A549 (cell line): ENCODE data around the gene HOXC11. TPM values are rescaled to one million over a fixed set of nuclear protein-coding genes. Genes with fewer than 3 reads are reported as not detected.

ENCODE experiments used
- ATAC-seq, 2 experiments: fragments of 200-7000 bp in 1 of 2; fragments of >200 bp in 1 of 2; cut with Nextera tagmentation in 1 of 2; cut with Tn5 transposase in 1 of 2; 3 replicates each; pipeline versions ENCODE4 v1.8.0 to v1.9.1; 2018 to 2020; ENCODE audit warnings: mild to moderate bottlenecking in 1 of 2, moderate library complexity in 1 of 2
- CTCF ChIA-PET: fragments of 300-600 bp; sonication (Branson Sonifier 250); formaldehyde crosslinking; extraction: SDS; loops from one replicate; lab custom pipeline; 2021; ENCODE audit warnings: antibody characterized with exemption, inconsistent platforms; lab: Yijun Ruan, JAX
- POLR2A ChIA-PET: fragments of 350-600 bp; formaldehyde crosslinking; extraction: SDS; loops from one replicate; lab custom pipeline; 2021; ENCODE audit warnings: antibody characterized with exemption, inconsistent platforms; lab: Yijun Ruan, JAX
- DNase-seq, 2 experiments: peaks; one replicate each; pipeline versions ENCODE4 v3.0.0 to v3.0.0-alpha.2; 2011 to 2016; ENCODE audit warnings: low read depth in 1 of 2, low spot score in 1 of 2
- FAIRE-seq: peaks from 2 replicates; lab custom pipeline; 2011; peaks lifted over from hg19 to GRCh38; lab: Jason Lieb, UNC
- H3K27ac ChIP-seq, 2 experiments: fragments of >200 bp; sonication (Bioruptor Twin); formaldehyde crosslinking; 3 replicates each; pipeline ENCODE4 v1.5.1; 2016 to 2017
- H3K4me1 ChIP-seq: fragments of >200 bp; sonication (Bioruptor Twin); formaldehyde crosslinking; 3 replicates; pipeline ENCODE4 v1.6.1; 2016
- H3K4me2 ChIP-seq: fragments of >200 bp; sonication (Bioruptor Twin); formaldehyde crosslinking; 3 replicates; pipeline ENCODE4 v1.6.1; 2016
- H3K4me3 ChIP-seq: fragments of >200 bp; sonication (Bioruptor Twin); formaldehyde crosslinking; 3 replicates; pipeline ENCODE4 v1.5.1; 2016
- H3K9me3 ChIP-seq: fragments of >200 bp; sonication (Bioruptor Twin); formaldehyde crosslinking; 3 replicates; pipeline ENCODE4 v1.6.1; 2016
- BHLHE40 ChIP-seq: IDR thresholded peaks from 2 replicates; pipeline ENCODE4 v1.6.1; 2012; ENCODE audit warnings: low read depth, low read length, inconsistent platforms
- CBX2 ChIP-seq: fragments of 200-600 bp; sonication (generic); IDR thresholded peaks from 2 replicates; pipeline ENCODE4 v1.6.1; 2016; ENCODE audit warnings: low read depth, mild to moderate bottlenecking, borderline replicate concordance
- CHD4 ChIP-seq: fragments of 200-600 bp; sonication (generic); IDR thresholded peaks from 2 replicates; pipeline ENCODE4 v1.6.1; 2016; ENCODE audit warnings: antibody characterized with exemption, mild to moderate bottlenecking, borderline replicate concordance
- E2F6 ChIP-seq: IDR thresholded peaks from 2 replicates; pipeline ENCODE4 v1.6.1; 2012; ENCODE audit warnings: low read depth, borderline replicate concordance
- EHMT2 ChIP-seq: fragments of 200-600 bp; sonication (generic); IDR thresholded peaks from 2 replicates; pipeline ENCODE4 v1.6.1; 2016; ENCODE audit warnings: antibody characterized with exemption, low read depth, mild to moderate bottlenecking, moderate library complexity
- FOSL2 ChIP-seq, 2 experiments: fragments of 450-650 bp in 1 of 2; fragments of >200 bp in 1 of 2; sonication (Bioruptor Twin) in 1 of 2; formaldehyde crosslinking; IDR thresholded peaks; 2 replicates each; pipeline versions ENCODE4 v1.5.0 to v1.6.1; 2016 to 2020; ENCODE audit warnings: mild to moderate bottlenecking in 1 of 2, moderate library complexity in 1 of 2
- GATA3 ChIP-seq: IDR thresholded peaks from 2 replicates; pipeline ENCODE4 v1.6.1; 2012; ENCODE audit warnings: borderline replicate concordance
- HDAC2 ChIP-seq: fragments of 200-600 bp; sonication (generic); IDR thresholded peaks from 2 replicates; pipeline ENCODE4 v1.6.1; 2016
- HMGXB4 ChIP-seq: fragments of 250-450 bp; sonication (Bioruptor Pico); IDR thresholded peaks from 2 replicates; pipeline ENCODE4 v1.5.0; 2021; ENCODE audit warnings: mild to moderate bottlenecking, moderate library complexity, borderline replicate concordance
- HOXA7 ChIP-seq: fragments of 250-450 bp; sonication (Bioruptor Pico); IDR thresholded peaks from 2 replicates; pipeline ENCODE4 v1.5.0; 2020; ENCODE audit warnings: mild to moderate bottlenecking, moderate library complexity
- HOXB13 ChIP-seq: fragments of 250-450 bp; sonication (Bioruptor Pico); IDR thresholded peaks from 2 replicates; pipeline ENCODE4 v1.5.0; 2020; ENCODE audit warnings: low read depth, mild to moderate bottlenecking, moderate library complexity
- HOXB5 ChIP-seq: fragments of 250-450 bp; sonication (Bioruptor Pico); IDR thresholded peaks from 2 replicates; pipeline ENCODE4 v1.5.0; 2020; ENCODE audit warnings: mild to moderate bottlenecking, moderate library complexity
- JUN ChIP-seq, 2 experiments: fragments of >200 bp; sonication (Bioruptor Twin); formaldehyde crosslinking; IDR thresholded peaks; 2 replicates in 1 of 2; 3 replicates in 1 of 2; pipeline ENCODE4 v1.6.1; 2016 to 2017
- KDM1A ChIP-seq: fragments of 200-600 bp; sonication (generic); IDR thresholded peaks from 2 replicates; pipeline ENCODE4 v1.6.1; 2016; ENCODE audit warnings: low read depth, mild to moderate bottlenecking
- KDM5A ChIP-seq: fragments of 200-600 bp; sonication (generic); IDR thresholded peaks from 2 replicates; pipeline ENCODE4 v1.6.1; 2016; ENCODE audit warnings: antibody characterized with exemption, mild to moderate bottlenecking
- NR3C1 ChIP-seq: fragments of >200 bp; sonication (Bioruptor Twin); formaldehyde crosslinking; IDR thresholded peaks from 3 replicates; pipeline ENCODE4 v1.6.1; 2017
- PHF8 ChIP-seq: fragments of 200-600 bp; sonication (generic); IDR thresholded peaks from 2 replicates; pipeline ENCODE4 v1.6.1; 2016; ENCODE audit warnings: low read depth, mild to moderate bottlenecking, antibody characterized with exemption, moderate library complexity, borderline replicate concordance
- RAD21 ChIP-seq, 2 experiments: fragments of >200 bp in 1 of 2; sonication (Bioruptor Twin) in 1 of 2; formaldehyde crosslinking in 1 of 2; IDR thresholded peaks in 1 of 2; conservative IDR thresholded peaks in 1 of 2; 2 replicates in 1 of 2; 3 replicates in 1 of 2; pipeline ENCODE4 v1.6.1; 2012 to 2018; ENCODE audit warnings: inconsistent platforms in 1 of 2
- RARB ChIP-seq: fragments of 250-450 bp; sonication (Bioruptor Pico); IDR thresholded peaks from 2 replicates; pipeline ENCODE4 v1.8.0; 2021; ENCODE audit warnings: mild to moderate bottlenecking, moderate library complexity
- RFX5 ChIP-seq: fragments of 450-650 bp; IDR thresholded peaks from 2 replicates; pipeline ENCODE4 v1.7.1; 2014; ENCODE audit warnings: antibody characterized with exemption, mild to moderate bottlenecking, moderate library complexity
- TP53 ChIP-seq: fragments of 250-450 bp; sonication (Bioruptor Pico); IDR thresholded peaks from 2 replicates; pipeline ENCODE4 v1.5.0; 2021; ENCODE audit warnings: mild to moderate bottlenecking, moderate library complexity
- ZC3H11A ChIP-seq: fragments of 450-650 bp; IDR thresholded peaks from 2 replicates; pipeline ENCODE4 v1.6.1; 2014; ENCODE audit warnings: antibody characterized with exemption, mild to moderate bottlenecking
- WGBS: methylation state at CpG from one replicate; pipeline ENCODE4 v1.1.6; 2017; ENCODE audit errors: missing lambda C conversion rate; 5-methylcytosine and 5-hydroxymethylcytosine counted together
- polyA plus RNA-seq, 4 experiments: library from polyadenylated mRNA; depleted of rRNA in 3 of 4; stranded (reverse); fragments of >200 nt; fragmentation: RNase III in 1 of 4; extraction: RNeasy Plus Mini Kit Qiagen cat#74134 plus additional on column Dnase treatment in 1 of 4; gene quantifications; 2 replicates in 3 of 4; 3 replicates in 1 of 4; pipeline ENCODE4 v1.2.3, GENCODE V29; 2011 to 2017
- TF ChIP-seq, protein P1 (sequence below): fragments of 200-600 bp; sonication (generic); IDR thresholded peaks from 2 replicates; pipeline ENCODE4 v1.6.1; 2016; ENCODE audit warnings: antibody characterized with exemption, mild to moderate bottlenecking, moderate library complexity
- TF ChIP-seq, protein P2 (sequence below): fragments of 150-350 bp; IDR thresholded peaks from 2 replicates; pipeline ENCODE4 v1.6.1; 2014; ENCODE audit warnings: low read depth, mild to moderate bottlenecking, low read length

Gene HOXC11
- polyA plus RNA-seq, 2 of the 4 experiments (the other 2 are of a cell fraction) = 0.45 to 0.58 TPM

DNA sequence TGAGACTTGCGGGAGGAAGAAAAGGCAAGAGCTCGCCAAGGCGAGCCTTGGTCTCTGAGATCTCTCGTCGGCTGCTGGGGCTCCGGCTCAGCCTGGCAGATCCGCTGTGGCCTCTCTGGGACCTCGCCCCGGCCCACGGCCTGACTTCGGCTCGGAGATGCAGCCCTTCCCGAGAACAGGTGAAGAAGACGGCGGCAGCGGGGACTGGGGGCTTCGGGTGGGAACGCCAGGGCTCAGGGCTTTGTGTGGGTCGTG is 21.0 kb downstream of the HOXC11 start:
- DNase-seq (no peak), FAIRE-seq (no peak), ATAC-seq (no peak)
- no peak overlapping the region for H3K4me3 ChIP-seq
- no peak overlapping the region for H3K4me2 ChIP-seq
- no peak overlapping the region for H3K27ac ChIP-seq
- peaks cover 19% of the 10 kb centered on the region for H3K4me1 ChIP-seq
- WGBS = 87% methylated on average over 19 of the region's 19 CpGs
- H3K9me3 ChIP-seq = no peaks in the 10 kb centered on the region
- TF ChIP-seq HOXB13 (CRISPR knock-in tag) (no peak), CBX2 (no peak), KDM1A (no peak), PHF8 (no peak), FOSL2 (IDR thresholded peaks at IDR 0.05) (no peak), FOSL2 (CRISPR knock-in tag; IDR thresholded peaks at IDR 0.05) (no peak), RARB (CRISPR knock-in tag) (no peak), HOXA7 (CRISPR knock-in tag) (no peak), HDAC2 (no peak), RFX5 (no peak), ZC3H11A (no peak), TP53 (CRISPR knock-in tag) (no peak), GATA3 (no peak), HMGXB4 (CRISPR knock-in tag) (no peak), RAD21 (conservative IDR thresholded peaks at IDR 0.05 in 1 of 2, IDR thresholded peaks at IDR 0.05 in 1 of 2) (no peak), CHD4 (no peak), E2F6 (no peak)
- TF ChIP-seq, protein P1, sequence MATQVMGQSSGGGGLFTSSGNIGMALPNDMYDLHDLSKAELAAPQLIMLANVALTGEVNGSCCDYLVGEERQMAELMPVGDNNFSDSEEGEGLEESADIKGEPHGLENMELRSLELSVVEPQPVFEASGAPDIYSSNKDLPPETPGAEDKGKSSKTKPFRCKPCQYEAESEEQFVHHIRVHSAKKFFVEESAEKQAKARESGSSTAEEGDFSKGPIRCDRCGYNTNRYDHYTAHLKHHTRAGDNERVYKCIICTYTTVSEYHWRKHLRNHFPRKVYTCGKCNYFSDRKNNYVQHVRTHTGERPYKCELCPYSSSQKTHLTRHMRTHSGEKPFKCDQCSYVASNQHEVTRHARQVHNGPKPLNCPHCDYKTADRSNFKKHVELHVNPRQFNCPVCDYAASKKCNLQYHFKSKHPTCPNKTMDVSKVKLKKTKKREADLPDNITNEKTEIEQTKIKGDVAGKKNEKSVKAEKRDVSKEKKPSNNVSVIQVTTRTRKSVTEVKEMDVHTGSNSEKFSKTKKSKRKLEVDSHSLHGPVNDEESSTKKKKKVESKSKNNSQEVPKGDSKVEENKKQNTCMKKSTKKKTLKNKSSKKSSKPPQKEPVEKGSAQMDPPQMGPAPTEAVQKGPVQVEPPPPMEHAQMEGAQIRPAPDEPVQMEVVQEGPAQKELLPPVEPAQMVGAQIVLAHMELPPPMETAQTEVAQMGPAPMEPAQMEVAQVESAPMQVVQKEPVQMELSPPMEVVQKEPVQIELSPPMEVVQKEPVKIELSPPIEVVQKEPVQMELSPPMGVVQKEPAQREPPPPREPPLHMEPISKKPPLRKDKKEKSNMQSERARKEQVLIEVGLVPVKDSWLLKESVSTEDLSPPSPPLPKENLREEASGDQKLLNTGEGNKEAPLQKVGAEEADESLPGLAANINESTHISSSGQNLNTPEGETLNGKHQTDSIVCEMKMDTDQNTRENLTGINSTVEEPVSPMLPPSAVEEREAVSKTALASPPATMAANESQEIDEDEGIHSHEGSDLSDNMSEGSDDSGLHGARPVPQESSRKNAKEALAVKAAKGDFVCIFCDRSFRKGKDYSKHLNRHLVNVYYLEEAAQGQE = no peak
- ChIA-PET CTCF (interaction anchor here (1.0 to 28.7 kb wide), 7 partner anchors 9 to 250 kb away, joined by 3 to 1074 read pairs (median 6); partner anchors contain the start of genes HOXC10, HOXC8 and SMUG1), POLR2A (no interaction called here)

DNA sequence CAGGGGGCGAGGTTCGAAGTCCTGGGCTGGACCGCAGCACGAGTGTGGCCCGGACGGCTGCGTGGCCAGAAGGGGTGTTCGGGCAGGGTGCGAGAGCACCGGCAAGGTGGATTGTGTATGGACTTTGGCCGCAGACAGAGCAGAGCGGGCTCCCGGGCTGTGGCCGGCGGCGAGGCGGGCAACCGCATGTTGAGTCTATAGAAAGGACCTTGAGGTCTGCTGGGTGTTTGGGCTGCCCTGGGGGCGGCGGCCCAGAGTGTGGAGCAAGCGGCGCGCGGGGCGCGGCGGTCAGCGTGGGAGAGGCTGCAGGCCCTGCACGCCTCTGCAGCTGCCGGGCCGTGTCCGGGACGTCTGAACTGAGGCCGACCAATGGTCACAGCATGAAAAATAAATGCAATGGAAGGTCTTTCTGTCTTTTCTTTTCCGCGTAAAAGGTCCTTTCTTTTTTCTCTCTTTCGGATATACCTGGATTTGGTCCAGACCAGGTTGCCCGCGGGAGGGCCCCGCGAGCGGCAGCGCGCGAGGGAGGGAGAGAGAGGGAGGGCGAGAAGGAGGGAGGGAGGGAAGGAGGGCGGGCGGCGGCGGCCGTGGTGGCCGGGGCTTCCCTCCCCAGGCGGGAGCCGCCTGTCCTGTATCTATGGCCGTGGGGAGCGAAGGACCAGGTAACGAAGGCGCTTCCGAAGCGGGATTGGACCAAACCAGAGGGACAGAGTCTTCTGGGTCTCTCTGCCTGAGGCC is 21.5 kb downstream of the HOXC11 start:
- TF ChIP-seq BHLHE40 (no peak), NR3C1 (no peak), ZC3H11A (no peak), HOXB5 (CRISPR knock-in tag) (no peak), KDM5A (no peak), JUN (IDR thresholded peaks at IDR 0.05) (no peak), EHMT2 (no peak), HMGXB4 (CRISPR knock-in tag) (no peak)
- TF ChIP-seq, protein P2, sequence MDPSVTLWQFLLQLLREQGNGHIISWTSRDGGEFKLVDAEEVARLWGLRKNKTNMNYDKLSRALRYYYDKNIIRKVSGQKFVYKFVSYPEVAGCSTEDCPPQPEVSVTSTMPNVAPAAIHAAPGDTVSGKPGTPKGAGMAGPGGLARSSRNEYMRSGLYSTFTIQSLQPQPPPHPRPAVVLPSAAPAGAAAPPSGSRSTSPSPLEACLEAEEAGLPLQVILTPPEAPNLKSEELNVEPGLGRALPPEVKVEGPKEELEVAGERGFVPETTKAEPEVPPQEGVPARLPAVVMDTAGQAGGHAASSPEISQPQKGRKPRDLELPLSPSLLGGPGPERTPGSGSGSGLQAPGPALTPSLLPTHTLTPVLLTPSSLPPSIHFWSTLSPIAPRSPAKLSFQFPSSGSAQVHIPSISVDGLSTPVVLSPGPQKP = no peak
- TF ChIP-seq, all 56 proteins: peak for 0
- H3K27ac ChIP-seq = peak overlapping the region; percentile 78 to 89; a peak in 5 of 6 replicates
- H3K9me3 ChIP-seq = no peaks in the 10 kb centered on the region
- H3K4me2 ChIP-seq = no peak overlapping the region
- no peak for FAIRE-seq
- DNase-seq = no peak
- ATAC-seq = no peak
- CTCF ChIA-PET = interaction anchor here (1.0 to 28.7 kb wide), 7 partner anchors 8 to 251 kb away, joined by 3 to 1074 read pairs (median 22); partner anchors contain the start of genes HOXC10, HOXC8 and SMUG1
- H3K4me3 ChIP-seq = no peak overlapping the region
- POLR2A ChIA-PET = interaction anchor here (0.6 to 1.1 kb wide), 3 partner anchors 10 to 56 kb away, joined by 3 to 4 read pairs (median 3); partner anchors contain the start of gene HOXC10
- WGBS = 93% methylated on average over 55 of the region's 60 CpGs
- H3K4me1 ChIP-seq = peaks cover 20% of the 10 kb centered on the region
